Loucy (cell line): ENCODE results near the gene SLAIN2.

Experiments used
- H2AFZ ChIP-seq: fragments of 200-600 bp; sonication (generic); 2 replicates; pipeline ENCODE4 v1.6.0; 2016; ENCODE audit warnings: antibody characterized with exemption, mild to moderate bottlenecking, low read length, moderate library complexity
- H3F3A ChIP-seq: fragments of 200-600 bp; 2 replicates; pipeline ENCODE4 v1.6.0; 2016; ENCODE audit warnings: antibody characterized with exemption, low read depth, mild to moderate bottlenecking
- H3K27me3 ChIP-seq: fragments of 200-600 bp; sonication (generic); 2 replicates; pipeline ENCODE4 v1.6.1; 2014; ENCODE audit warnings: low read length, mild to moderate bottlenecking; ENCODE audit not compliant: insufficient read depth, poor library complexity, severe bottlenecking
- H3K36me3 ChIP-seq: fragments of 200-600 bp; sonication (generic); 2 replicates; pipeline ENCODE4 v1.6.1; 2016; ENCODE audit warnings: low read length; ENCODE audit not compliant: insufficient read depth
- H3K4me1 ChIP-seq: fragments of 200-600 bp; sonication (generic); 2 replicates; pipeline ENCODE4 v1.5.1; 2014; ENCODE audit warnings: low read length, mild to moderate bottlenecking; ENCODE audit not compliant: insufficient read depth, poor library complexity, severe bottlenecking
- H3K4me2 ChIP-seq: fragments of 200-600 bp; sonication (generic); 2 replicates; pipeline ENCODE4 v1.6.0; 2014; ENCODE audit warnings: antibody characterized with exemption, low read length, low read depth, mild to moderate bottlenecking; ENCODE audit not compliant: poor library complexity, severe bottlenecking
- H3K4me3 ChIP-seq: fragments of 200-600 bp; sonication (generic); 2 replicates; pipeline ENCODE4 v1.5.1; 2014; ENCODE audit warnings: low read length, mild to moderate bottlenecking, mixed read lengths; ENCODE audit not compliant: poor library complexity, severe bottlenecking
- H3K79me2 ChIP-seq: fragments of 200-600 bp; sonication (generic); 2 replicates; pipeline ENCODE4 v1.6.1; 2014; ENCODE audit warnings: low read length; ENCODE audit not compliant: insufficient read depth
- H3K9ac ChIP-seq: fragments of 200-600 bp; sonication (generic); 2 replicates; pipeline ENCODE4 v1.6.0; 2014; ENCODE audit warnings: mild to moderate bottlenecking, low read depth, low read length, moderate library complexity; ENCODE audit not compliant: poor library complexity, severe bottlenecking
- H3K9me2 ChIP-seq: fragments of 200-600 bp; sonication (generic); replicated peaks from 2 replicates; pipeline ENCODE4 v1.6.1; 2016; ENCODE audit warnings: low read depth, low read length, mixed read lengths
- H3K9me3 ChIP-seq: fragments of 200-600 bp; sonication (generic); 2 replicates; pipeline ENCODE4 v1.6.1; 2014; ENCODE audit warnings: mild to moderate bottlenecking, antibody characterized with exemption, low read length, low read depth; ENCODE audit not compliant: insufficient read depth
- H4K20me1 ChIP-seq: fragments of 200-600 bp; sonication (generic); 2 replicates; pipeline ENCODE4 v1.6.0; 2014; ENCODE audit warnings: antibody characterized with exemption, low read length, mild to moderate bottlenecking; ENCODE audit not compliant: insufficient read depth, poor library complexity, severe bottlenecking
- EZH2phosphoT487 ChIP-seq: fragments of 200-600 bp; IDR thresholded peaks from 2 replicates; pipeline ENCODE4 v1.6.1; 2018; ENCODE audit warnings: antibody characterized with exemption, mild to moderate bottlenecking, moderate library complexity, borderline replicate concordance
- TF ChIP-seq, protein P1 (sequence below): fragments of 200-600 bp; sonication (generic); conservative IDR thresholded peaks from 2 replicates; pipeline ENCODE4 v1.5.1; 2014; ENCODE audit warnings: mild to moderate bottlenecking, antibody characterized with exemption, low read length

SLAIN2 gene

DNA sequence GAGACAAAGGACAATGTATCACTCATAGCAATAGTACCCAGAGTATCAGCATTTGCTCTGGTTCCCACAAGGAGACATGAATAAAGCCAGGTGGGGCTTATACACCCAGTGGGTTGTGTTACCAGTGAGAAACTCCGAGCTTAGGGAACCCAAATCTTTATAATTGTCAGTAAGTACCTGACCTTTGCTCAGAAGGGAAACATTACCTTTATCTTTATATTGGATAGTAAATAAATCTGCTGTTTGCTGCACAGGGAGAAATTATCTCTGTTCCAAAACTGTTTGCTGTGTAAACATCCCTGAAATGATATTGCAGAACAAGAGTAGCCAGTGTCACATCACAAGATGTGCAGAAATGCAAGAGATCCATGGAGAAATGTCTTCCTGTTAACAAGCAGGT, 12.1 kb upstream of the SLAIN2 start:
- H3K9ac ChIP-seq, result no peak overlapping the region
- no peak overlapping the region for H3K4me3 ChIP-seq
- H3F3A ChIP-seq, result no peaks in the 10 kb centered on the region
- no peak overlapping the region for H2AFZ ChIP-seq
- TF ChIP-seq, protein P1, sequence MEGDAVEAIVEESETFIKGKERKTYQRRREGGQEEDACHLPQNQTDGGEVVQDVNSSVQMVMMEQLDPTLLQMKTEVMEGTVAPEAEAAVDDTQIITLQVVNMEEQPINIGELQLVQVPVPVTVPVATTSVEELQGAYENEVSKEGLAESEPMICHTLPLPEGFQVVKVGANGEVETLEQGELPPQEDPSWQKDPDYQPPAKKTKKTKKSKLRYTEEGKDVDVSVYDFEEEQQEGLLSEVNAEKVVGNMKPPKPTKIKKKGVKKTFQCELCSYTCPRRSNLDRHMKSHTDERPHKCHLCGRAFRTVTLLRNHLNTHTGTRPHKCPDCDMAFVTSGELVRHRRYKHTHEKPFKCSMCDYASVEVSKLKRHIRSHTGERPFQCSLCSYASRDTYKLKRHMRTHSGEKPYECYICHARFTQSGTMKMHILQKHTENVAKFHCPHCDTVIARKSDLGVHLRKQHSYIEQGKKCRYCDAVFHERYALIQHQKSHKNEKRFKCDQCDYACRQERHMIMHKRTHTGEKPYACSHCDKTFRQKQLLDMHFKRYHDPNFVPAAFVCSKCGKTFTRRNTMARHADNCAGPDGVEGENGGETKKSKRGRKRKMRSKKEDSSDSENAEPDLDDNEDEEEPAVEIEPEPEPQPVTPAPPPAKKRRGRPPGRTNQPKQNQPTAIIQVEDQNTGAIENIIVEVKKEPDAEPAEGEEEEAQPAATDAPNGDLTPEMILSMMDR, result no peak
- TF ChIP-seq EZH2phosphoT487, result no peak
- H4K20me1 ChIP-seq, result no peaks in the 10 kb centered on the region
- no peaks in the 10 kb centered on the region for H3K36me3 ChIP-seq
- H3K9me3 ChIP-seq, result no peaks in the 10 kb centered on the region
- H3K4me2 ChIP-seq, result no peak overlapping the region
- H3K27me3 ChIP-seq, result no peaks in the 10 kb centered on the region
- no peaks in the 10 kb centered on the region for H3K4me1 ChIP-seq
- H3K9me2 ChIP-seq, result no peaks in the 10 kb centered on the region
- H3K79me2 ChIP-seq, result no peaks in the 10 kb centered on the region

DNA sequence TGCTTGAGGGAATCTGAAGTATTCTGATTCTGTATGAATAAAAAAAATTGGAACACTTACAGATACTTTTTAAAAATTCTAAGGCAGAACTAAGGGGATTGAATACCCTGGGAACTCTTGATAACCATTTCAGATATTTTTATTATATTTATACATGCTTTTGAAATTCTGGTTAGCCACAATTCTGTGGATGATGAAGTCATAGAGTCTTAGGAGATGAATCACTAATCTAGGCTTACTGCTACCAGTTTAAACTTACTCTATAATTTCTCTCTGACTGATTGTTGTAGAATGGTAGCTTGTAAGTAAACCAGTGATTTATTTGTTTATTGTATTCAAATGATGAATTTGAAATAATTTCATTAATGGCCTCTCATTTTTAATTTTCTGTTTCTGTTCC, 11.4 kb upstream of the SLAIN2 start:
- no peaks in the 10 kb centered on the region for H3K79me2 ChIP-seq
- no peak overlapping the region for H3K4me2 ChIP-seq
- no peaks in the 10 kb centered on the region for H3K9me3 ChIP-seq
- H2AFZ ChIP-seq, result no peak overlapping the region
- H3K4me1 ChIP-seq, result no peaks in the 10 kb centered on the region
- H3F3A ChIP-seq, result no peaks in the 10 kb centered on the region
- H3K9ac ChIP-seq, result no peak overlapping the region
- H3K4me3 ChIP-seq, result no peak overlapping the region
- no peaks in the 10 kb centered on the region for H3K36me3 ChIP-seq
- H3K27me3 ChIP-seq, result no peaks in the 10 kb centered on the region
- no peak for TF ChIP-seq EZH2phosphoT487
- H3K9me2 ChIP-seq, result no peaks in the 10 kb centered on the region
- H4K20me1 ChIP-seq, result no peaks in the 10 kb centered on the region

DNA sequence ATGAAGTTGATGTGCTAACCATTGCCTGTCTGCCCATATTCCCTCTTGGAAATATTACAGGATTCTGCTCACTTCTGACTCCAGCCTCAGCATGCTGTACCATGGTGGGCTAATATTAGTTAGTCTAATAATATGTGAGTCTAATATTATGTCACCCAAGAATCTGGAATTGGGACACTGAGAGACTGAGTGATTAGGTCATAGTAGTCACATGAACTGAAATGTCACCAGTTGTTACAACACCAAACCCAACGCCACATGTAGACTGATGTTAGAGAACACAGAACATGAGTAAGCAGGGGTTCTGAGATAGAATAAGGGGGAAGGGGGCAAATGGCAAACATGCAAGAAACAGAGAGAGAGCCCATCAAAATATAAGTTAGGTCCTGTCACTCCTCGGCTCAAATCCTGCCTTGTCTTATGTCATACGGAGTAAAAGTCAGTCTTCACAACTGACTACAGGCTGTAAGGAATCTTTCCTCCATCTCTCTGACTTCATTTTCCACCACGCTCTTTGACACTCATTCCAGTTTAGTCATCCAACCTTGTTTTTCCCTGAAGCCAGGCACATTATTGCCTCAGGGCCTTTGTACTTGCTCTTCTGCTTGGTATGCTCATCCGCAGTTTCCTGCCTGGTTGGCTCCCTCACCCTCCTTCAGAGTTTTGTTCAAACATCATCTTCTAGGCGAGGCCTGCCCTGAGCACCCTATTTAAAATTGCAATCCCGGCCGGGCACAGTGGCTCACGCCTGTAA, 9.6 kb upstream of the SLAIN2 start:
- H3K4me1 ChIP-seq, result no peaks in the 10 kb centered on the region
- H3K9me2 ChIP-seq, result no peaks in the 10 kb centered on the region
- no peak overlapping the region for H2AFZ ChIP-seq
- no peaks in the 10 kb centered on the region for H3K79me2 ChIP-seq
- H3F3A ChIP-seq, result no peaks in the 10 kb centered on the region
- no peak overlapping the region for H3K9ac ChIP-seq
- H4K20me1 ChIP-seq, result no peaks in the 10 kb centered on the region
- H3K4me3 ChIP-seq, result no peak overlapping the region
- H3K4me2 ChIP-seq, result no peak overlapping the region
- no peaks in the 10 kb centered on the region for H3K9me3 ChIP-seq
- no peak for TF ChIP-seq EZH2phosphoT487
- TF ChIP-seq, protein P1, result no peak
- no peaks in the 10 kb centered on the region for H3K36me3 ChIP-seq
- H3K27me3 ChIP-seq, result no peaks in the 10 kb centered on the region

DNA sequence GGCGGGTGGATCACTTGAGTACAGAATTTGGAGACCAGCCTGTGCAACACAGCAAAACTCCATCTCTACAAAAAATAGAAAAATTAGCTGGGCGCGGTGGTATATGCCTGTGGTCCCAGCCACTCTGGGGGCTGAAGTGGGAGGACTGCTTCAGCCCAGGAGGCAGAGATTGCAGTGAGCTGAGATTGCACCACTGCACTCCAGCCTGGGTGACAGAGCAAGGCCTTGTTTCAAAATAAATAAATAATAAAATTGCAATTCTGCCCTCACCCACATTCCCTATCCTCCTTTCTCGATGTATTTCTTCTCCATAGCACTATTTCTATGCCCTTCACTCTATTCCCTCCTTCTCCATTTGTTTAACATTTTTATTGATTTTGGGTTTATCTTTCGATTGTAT, 8.7 kb upstream of the SLAIN2 start:
- Histone ChIP-seq H3K9ac (no peak overlapping the region), H3K79me2 (no peaks in the 10 kb centered on the region), H3K4me3 (no peak overlapping the region), H3K9me3 (no peaks in the 10 kb centered on the region), H3K27me3 (no peaks in the 10 kb centered on the region), H3K4me2 (no peak overlapping the region), H3K4me1 (no peaks in the 10 kb centered on the region), H3K36me3 (no peaks in the 10 kb centered on the region), H3K9me2 (no peaks in the 10 kb centered on the region), H3F3A (no peaks in the 10 kb centered on the region), H2AFZ (no peak overlapping the region), H4K20me1 (no peaks in the 10 kb centered on the region)
- no peak for TF ChIP-seq EZH2phosphoT487
- TF ChIP-seq, protein P1, result no peak
